NCI-H1694 (cell line): Measurements from ENCODE around the gene HNF4A.

ENCODE experiments used
- DNase-seq: peaks from one replicate; lab custom pipeline; 2025; lab: John Stamatoyannopoulos, UW

HNF4A gene

GRCh38 chr20:44442298-44443070 is 87.0 kb downstream of the HNF4A start:
- DNase-seq, result no peak

GRCh38 chr20:44445742-44446710 is 90.5 kb downstream of the HNF4A start:
- DNase-seq, result no peak

- no peak for DNase-seq
Measured at GRCh38 chr20:44447827-44448419, 92.4 kb downstream of the HNF4A start.

- DNase-seq, result no peak
Measured at GRCh38 chr20:44448753-44449546, 93.5 kb downstream of the HNF4A start.

GRCh38 chr20:44449864-44450263 is 94.4 kb downstream of the HNF4A start:
- no peak for DNase-seq

GRCh38 chr20:44450281-44450889 is 94.9 kb downstream of the HNF4A start:
- no peak for DNase-seq

- DNase-seq, result no peak
Measured at GRCh38 chr20:44450903-44451450, 95.5 kb downstream of the HNF4A start.

GRCh38 chr20:44454306-44454963 is 98.9 kb downstream of the HNF4A start:
- DNase-seq, result no peak

GRCh38 chr20:44455126-44455525 is 99.6 kb downstream of the HNF4A start:
- no peak for DNase-seq

GRCh38 chr20:44456611-44457010 is 101.1 kb downstream of the HNF4A start:
- DNase-seq, result no peak

- DNase-seq, result no peak
Measured at GRCh38 chr20:44457016-44457415, 101.5 kb downstream of the HNF4A start.

- no peak for DNase-seq
Measured at GRCh38 chr20:44459271-44459670, 103.8 kb downstream of the HNF4A start.

GRCh38 chr20:44460795-44461141 is 105.3 kb downstream of the HNF4A start:
- DNase-seq, result peak; percentile 35

GRCh38 chr20:44461142-44461802 is 105.8 kb downstream of the HNF4A start:
- DNase-seq, result no peak

GRCh38 chr20:44461803-44462174 is 106.3 kb downstream of the HNF4A start:
- DNase-seq, result no peak

- DNase-seq, result no peak
Measured at GRCh38 chr20:44463466-44463865, 108.0 kb downstream of the HNF4A start.

- no peak for DNase-seq
Measured at GRCh38 chr20:44464514-44464913, 109.0 kb downstream of the HNF4A start.

- no peak for DNase-seq
Measured at GRCh38 chr20:44465001-44465560, 109.6 kb downstream of the HNF4A start.

- DNase-seq, result no peak
Measured at GRCh38 chr20:44467289-44467883, 111.9 kb downstream of the HNF4A start.
